CD4-positive, alpha-beta T cell treated with Interferon gamma for 1 hour (primary cell): ENCODE results near the gene LRRC41.
A peak's percentile ranks its signal among the peaks of the same experiment; 100 is the strongest.
"Not testable (repeated sequence)": the region's sequence is repeated elsewhere in the genome, so short reads cannot be mapped to it uniquely, and the experiment has no call there.

Experiments
- DNase-seq: peaks from one replicate; pipeline ENCODE4 v3.0.0-alpha.2; 2020

The LRRC41 gene

GRCh38 chr1:46325285-46326076 is 22.1 kb upstream of the LRRC41 start:
- DNase-seq, result not testable (repeated sequence)

GRCh38 chr1:46322191-46322590 is 18.8 kb upstream of the LRRC41 start:
- not testable (repeated sequence) for DNase-seq

- DNase-seq, result not testable (repeated sequence)
Observed at GRCh38 chr1:46319960-46320914, 16.8 kb upstream of the LRRC41 start.

GRCh38 chr1:46319301-46319700 is 15.9 kb upstream of the LRRC41 start:
- DNase-seq, result not testable (repeated sequence)

GRCh38 chr1:46317323-46317722 is 13.9 kb upstream of the LRRC41 start:
- no peak for DNase-seq

- no peak for DNase-seq
Observed at GRCh38 chr1:46315669-46316403, 12.4 kb upstream of the LRRC41 start.

- DNase-seq, result no peak
Observed at GRCh38 chr1:46310321-46310720, 6.9 kb upstream of the LRRC41 start.

GRCh38 chr1:46309401-46310159 is 6.2 kb upstream of the LRRC41 start:
- no peak for DNase-seq

GRCh38 chr1:46306159-46306530 is 2.7 kb upstream of the LRRC41 start:
- no peak for DNase-seq

GRCh38 chr1:46303872-46304326 is 483 bp upstream of the LRRC41 start:
- no peak for DNase-seq

GRCh38 chr1:46302641-46303037 is 777 bp downstream of the LRRC41 start:
- DNase-seq, result peak; percentile 9

- DNase-seq, result peak; percentile 47
Observed at GRCh38 chr1:46301808-46302640, 1.4 kb downstream of the LRRC41 start.

- DNase-seq, result no peak
Observed at GRCh38 chr1:46301406-46301807, 2.0 kb downstream of the LRRC41 start.

GRCh38 chr1:46300673-46301405 is 2.6 kb downstream of the LRRC41 start:
- DNase-seq, result no peak

GRCh38 chr1:46298387-46298786 is 5.0 kb downstream of the LRRC41 start:
- no peak for DNase-seq

- DNase-seq, result no peak
Observed at GRCh38 chr1:46295306-46295705, 8.1 kb downstream of the LRRC41 start.

- DNase-seq, result no peak
Observed at GRCh38 chr1:46289976-46290375, 13.4 kb downstream of the LRRC41 start.

- DNase-seq, result no peak
Observed at GRCh38 chr1:46289134-46289494, 14.3 kb downstream of the LRRC41 start.

- no peak for DNase-seq
Observed at GRCh38 chr1:46288485-46289133, 14.8 kb downstream of the LRRC41 start.
